Islet precursor cell (in vitro differentiated cells): ENCODE results near the gene KRT86.
A peak's percentile ranks its signal among the peaks of the same experiment; 100 is the strongest.

ENCODE experiments used
- DNase-seq: peaks from one replicate; pipeline ENCODE4 v3.0.0-alpha.2; 2018

The KRT86 gene

GRCh38 chr12:52274521-52275120, at the start of gene KRT86:
TSS of gene KRT86 (plus strand) at chr12:52274645. CDS start at chr12:52301917, 27,272 bp downstream.
- peak; percentile 50 for DNase-seq

GRCh38 chr12:52225752-52226151, 48.7 kb upstream of the KRT86 start:
- no peak for DNase-seq

- no peak for DNase-seq
Observed at GRCh38 chr12:52226446-52226845, 48.0 kb upstream of the KRT86 start.

- DNase-seq, result no peak
Observed at GRCh38 chr12:52227606-52228166, 46.8 kb upstream of the KRT86 start.

DNA sequence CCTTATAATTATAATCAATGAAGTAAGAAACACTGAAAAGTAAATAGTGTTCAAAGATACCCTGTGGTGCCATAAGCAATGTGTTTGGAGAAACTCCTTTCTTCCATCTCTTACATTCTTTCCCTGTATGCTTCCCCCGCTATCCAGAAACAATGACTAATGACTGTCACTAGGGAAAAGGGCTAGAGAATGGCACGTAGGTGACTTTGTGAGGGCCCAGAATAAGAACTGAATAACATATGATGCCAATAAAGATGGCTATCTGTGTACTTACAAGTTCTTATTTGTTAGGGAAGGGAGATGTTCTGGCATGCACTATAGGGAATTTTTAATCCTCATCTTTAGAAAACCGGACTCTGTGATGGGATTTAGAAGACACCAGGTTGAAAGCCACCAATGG, 46.1 kb upstream of the KRT86 start:
- no peak for DNase-seq

GRCh38 chr12:52228931-52229330, 45.5 kb upstream of the KRT86 start:
- DNase-seq, result no peak

GRCh38 chr12:52229836-52230343, 44.6 kb upstream of the KRT86 start:
- DNase-seq, result no peak

DNA sequence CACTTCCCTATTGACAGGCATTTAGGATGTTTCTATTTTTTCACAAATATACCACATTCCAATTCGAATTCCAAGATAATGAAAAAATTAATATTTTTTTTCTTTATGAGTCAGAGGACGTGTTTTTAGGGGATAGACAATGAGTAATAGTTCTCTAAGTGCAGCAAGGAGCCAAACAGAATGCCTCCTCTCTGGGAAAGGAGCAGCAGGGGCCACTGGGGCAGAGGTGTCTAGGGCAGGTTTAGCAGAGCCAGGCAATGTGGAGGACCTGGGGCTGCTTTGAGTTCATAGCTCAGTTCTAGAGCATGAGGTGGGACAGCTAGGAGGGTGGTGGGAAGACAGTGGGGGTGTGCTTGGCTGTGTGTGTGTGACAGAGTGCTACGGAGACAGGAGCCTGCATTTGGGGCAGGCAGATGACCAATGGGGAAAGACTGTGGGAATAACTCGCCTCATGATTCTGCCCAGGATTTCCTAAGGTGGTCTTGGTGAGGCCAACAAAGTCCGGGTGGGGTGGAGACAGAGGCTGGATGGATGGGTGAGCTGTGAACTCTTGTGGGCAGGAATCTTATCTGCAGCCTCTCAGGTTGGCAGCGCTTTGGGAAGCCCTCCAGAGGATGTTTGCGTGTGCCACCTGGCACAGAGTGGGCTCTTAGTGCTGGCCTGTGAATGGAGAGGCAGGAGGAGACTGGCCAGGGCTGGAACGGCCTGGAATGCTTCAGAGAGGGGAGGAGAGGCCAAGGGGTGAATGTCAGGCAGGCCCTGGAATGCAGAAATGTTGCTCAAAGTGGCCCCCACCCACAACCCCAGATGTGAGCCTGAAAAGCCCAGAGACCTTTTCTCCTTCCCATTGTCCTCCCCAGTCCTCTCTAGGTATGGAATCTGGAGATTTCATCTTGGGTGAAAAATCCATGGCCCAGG, 43.8 kb upstream of the KRT86 start:
- peak; percentile 85 for DNase-seq

DNA sequence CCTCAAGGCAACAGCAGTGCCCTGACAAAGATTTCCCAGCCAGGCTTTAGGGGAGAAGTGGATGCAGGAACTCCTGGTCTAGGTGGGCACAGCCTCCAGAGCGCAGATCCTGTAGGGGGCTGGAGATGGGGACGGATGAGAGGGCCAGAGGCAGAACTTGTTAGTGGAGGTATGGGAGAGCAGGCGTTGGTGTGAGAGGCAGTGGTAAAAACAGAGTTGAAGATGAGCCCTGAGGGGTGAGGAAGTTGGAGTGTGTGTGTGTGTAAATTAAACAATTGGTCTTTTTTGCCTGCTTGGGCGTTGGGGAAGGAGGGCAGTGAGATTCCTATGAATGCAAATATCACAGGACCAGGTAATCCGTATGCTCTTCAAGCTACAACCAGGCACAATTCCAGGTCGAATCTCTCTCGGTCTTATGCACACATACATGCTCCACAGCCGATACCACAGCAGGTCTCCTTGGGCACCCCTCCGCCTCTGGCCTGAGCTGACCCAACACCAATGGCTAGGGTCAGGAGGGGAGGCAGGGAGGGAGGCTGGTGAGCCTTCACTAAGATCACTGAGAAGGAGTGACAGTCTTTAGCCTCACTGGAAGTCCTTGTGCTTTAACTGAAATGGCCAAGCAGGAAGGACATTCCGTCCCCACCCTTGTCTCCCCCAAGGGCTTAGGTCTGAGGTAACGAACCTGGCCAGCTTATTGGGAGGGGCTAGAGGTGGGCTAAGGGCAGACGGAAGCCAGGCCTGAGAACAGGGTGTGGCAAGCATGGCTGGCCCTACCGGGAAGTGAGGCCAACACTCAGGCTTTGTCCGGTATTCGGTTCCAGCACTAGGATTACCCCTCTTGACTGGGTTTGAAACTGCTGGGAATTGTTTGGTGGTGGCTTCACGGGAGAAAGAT, 42.9 kb upstream of the KRT86 start:
- no peak for DNase-seq

DNA sequence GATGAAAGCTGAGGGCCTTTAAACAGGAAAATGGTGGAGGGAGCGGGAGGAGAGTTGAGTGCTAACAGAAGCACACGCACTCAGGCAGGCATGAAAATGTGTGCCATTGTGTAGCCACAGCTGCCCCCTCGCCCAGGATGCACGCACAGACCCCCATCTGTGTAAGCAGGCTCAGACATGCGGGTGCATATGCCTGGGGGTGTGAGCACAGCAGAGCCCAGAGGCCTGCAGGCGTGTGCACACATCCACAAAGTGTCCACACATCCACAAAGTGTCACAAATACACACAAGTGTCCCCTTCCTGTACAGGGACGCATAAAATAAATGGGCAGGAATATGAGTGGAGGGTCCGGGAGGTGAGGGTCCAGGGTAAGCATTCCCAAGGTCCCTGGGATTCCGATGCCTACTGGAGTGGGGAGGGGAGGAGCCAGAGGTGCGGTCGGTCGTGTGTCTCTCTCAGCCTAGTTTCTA, 42.2 kb upstream of the KRT86 start:
- no peak for DNase-seq

- peak; percentile 83 for DNase-seq
Observed at GRCh38 chr12:52232674-52233461, 41.6 kb upstream of the KRT86 start, which contains the start of gene KRT7. TSS of gene KRT7 (plus strand) at chr12:52233243. CDS start at chr12:52233297, 54 bp downstream.

GRCh38 chr12:52233462-52234207, 40.8 kb upstream of the KRT86 start:
- no peak for DNase-seq

DNA sequence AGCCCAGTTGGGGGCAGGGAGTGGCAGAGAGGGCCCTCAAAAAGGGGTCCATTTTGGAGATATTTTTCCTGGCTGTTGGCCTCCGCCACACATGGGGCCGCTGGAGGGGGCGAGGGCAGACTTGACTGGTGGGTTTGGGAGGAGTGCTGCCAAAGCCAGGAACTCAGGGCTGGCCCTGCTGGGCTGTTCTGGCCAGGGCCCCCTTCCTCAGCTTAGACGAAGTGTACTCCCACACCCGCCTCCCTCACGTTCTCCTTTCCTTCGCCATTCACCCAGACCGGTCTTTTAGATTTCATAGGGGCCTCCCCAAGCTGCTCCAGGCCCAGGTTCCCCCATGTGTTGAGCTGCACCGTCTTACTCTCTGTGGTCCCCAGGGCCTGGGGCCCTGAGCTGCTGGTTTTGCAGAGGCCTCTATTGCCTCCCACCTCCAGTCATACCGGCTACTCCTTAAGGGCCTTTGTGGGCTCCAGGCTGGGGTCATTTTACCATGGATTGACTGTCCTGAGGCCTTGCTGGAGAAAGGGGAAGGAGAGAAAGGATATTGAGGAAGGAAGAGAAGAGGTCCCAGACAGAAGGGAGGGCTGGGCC, 40.1 kb upstream of the KRT86 start:
- DNase-seq, result no peak

- DNase-seq, result no peak
Observed at GRCh38 chr12:52235001-52235764, 39.3 kb upstream of the KRT86 start.

- DNase-seq, result no peak
Observed at GRCh38 chr12:52235822-52236361, 38.6 kb upstream of the KRT86 start.

GRCh38 chr12:52236386-52237050, 37.9 kb upstream of the KRT86 start:
- DNase-seq, result no peak

DNA sequence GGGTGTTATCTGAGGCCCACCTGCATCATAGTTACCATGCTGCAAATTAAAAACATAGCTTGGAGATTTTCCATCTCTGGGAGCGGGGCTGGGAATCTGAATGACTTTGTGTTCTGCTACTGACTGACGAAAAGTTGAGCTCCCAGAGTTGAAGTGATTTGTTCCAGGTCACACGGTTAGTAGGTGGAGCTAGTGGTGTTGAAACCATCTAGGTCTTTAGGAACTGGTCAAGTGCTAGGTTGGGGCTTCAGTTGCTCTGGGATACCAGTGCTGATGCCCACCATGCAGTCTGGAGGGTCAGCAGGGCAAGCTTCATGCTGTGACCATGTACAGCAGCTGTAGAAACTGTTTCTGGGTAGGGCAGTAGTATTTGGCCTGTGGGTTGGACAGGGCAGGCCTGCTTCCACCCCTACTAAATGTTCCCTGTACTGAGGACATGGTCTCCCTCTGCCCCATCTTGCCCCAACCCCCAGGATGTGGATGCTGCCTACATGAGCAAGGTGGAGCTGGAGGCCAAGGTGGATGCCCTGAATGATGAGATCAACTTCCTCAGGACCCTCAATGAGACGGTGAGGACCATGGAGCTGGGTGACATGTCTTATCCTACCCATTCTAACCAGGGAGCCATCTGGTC, 36.1 kb upstream of the KRT86 start:
- DNase-seq, result no peak
